K562 (cell line): ENCODE measurements around the gene PM20D1. TPM values are rescaled to one million over a fixed set of nuclear protein-coding genes. Genes with fewer than 3 reads are reported as not detected.

Experiments used
- ATAC-seq: fragments of 200-7000 bp; cut with Tn5 transposase; 3 replicates; pipeline ENCODE4 v1.9.1; 2020; ENCODE audit warnings: moderate library complexity
- BruUV-seq: library from RNA; stranded (reverse); fragments of 400-500 nt; replicated peaks from 2 replicates; lab custom pipeline; 2021; lab: Mats Ljungman, UMichigan
- CTCF ChIA-PET: fragments of 300-600 bp; formaldehyde crosslinking; extraction: SDS; loops from one replicate; lab custom pipeline; 2021; ENCODE audit warnings: low intra/inter-chr PET ratio; lab: Yijun Ruan, JAX
- POLR2A ChIA-PET: fragments of 300-600, 350-650 bp; sonication (Branson Sonifier 250); formaldehyde crosslinking; extraction: SDS; loops from one replicate; lab custom pipeline; 2021; ENCODE audit warnings: antibody characterized with exemption, inconsistent platforms; lab: Yijun Ruan, JAX
- DNase-seq, 4 experiments: peaks; one replicate each; pipeline versions ENCODE4 v3.0.0 to v3.0.0-alpha.2; 2011 to 2018; ENCODE audit warnings: low spot score in 3 of 4, mixed read lengths in 3 of 4; ENCODE audit errors: extremely low read depth in 1 of 4
- FAIRE-seq: peaks from 2 replicates; lab custom pipeline; 2011; peaks lifted over from hg19 to GRCh38; lab: Jason Lieb, UNC
- H2AFZ ChIP-seq: 2 replicates; pipeline ENCODE4 v1.6.0; 2011; ENCODE audit warnings: low read depth, low read length, control low read depth, inconsistent platforms
- H3K27ac ChIP-seq: fragments of 200-600 bp; 3 replicates; pipeline ENCODE4 v1.8.0; 2011; ENCODE audit warnings: low read depth, mild to moderate bottlenecking, control low read depth, inconsistent platforms, low read length, moderate library complexity, mixed read lengths; ENCODE audit errors: extremely low read depth
- H3K27me3 ChIP-seq, 2 experiments: fragments of 300-600 bp in 1 of 2; 2 replicates in 1 of 2; 3 replicates in 1 of 2; pipeline versions ENCODE4 v1.6.0 to v1.8.0; 2011; ENCODE audit warnings: inconsistent platforms in 2 of 2, low read length in 2 of 2, mild to moderate bottlenecking in 1 of 2, mixed read lengths in 1 of 2, moderate library complexity in 1 of 2; ENCODE audit not compliant: control insufficient read depth in 2 of 2, insufficient read depth in 2 of 2
- H3K36me3 ChIP-seq: fragments of 300-600 bp; 3 replicates; pipeline ENCODE4 v1.8.0; 2011; ENCODE audit warnings: mild to moderate bottlenecking, low read length, inconsistent platforms; ENCODE audit not compliant: control insufficient read depth, insufficient read depth
- H3K4me1 ChIP-seq, 2 experiments: fragments of 200-600 bp in 1 of 2; replicated peaks in 1 of 2; 2 replicates in 1 of 2; 3 replicates in 1 of 2; pipeline versions ENCODE4 v1.5.1 to v1.8.0; 2011; ENCODE audit warnings: inconsistent platforms in 2 of 2, low read length in 2 of 2, mild to moderate bottlenecking in 1 of 2, mixed read lengths in 1 of 2, moderate library complexity in 1 of 2; ENCODE audit not compliant: control insufficient read depth in 2 of 2, insufficient read depth in 2 of 2
- H3K4me2 ChIP-seq: 2 replicates; pipeline ENCODE4 v1.6.1; 2011; ENCODE audit warnings: low read length, control low read depth, inconsistent platforms, mixed read lengths; ENCODE audit not compliant: insufficient read depth
- H3K4me3 ChIP-seq: fragments of 200-600 bp; sonication (generic), shearing (Covaris generic); 2 replicates; pipeline ENCODE4 v1.5.1; 2016; ENCODE audit warnings: control low read depth, inconsistent platforms
- H3K79me2 ChIP-seq: fragments of 200-600 bp; 3 replicates; pipeline ENCODE4 v1.8.0; 2011; ENCODE audit warnings: low read length, inconsistent platforms; ENCODE audit not compliant: control insufficient read depth, insufficient read depth
- H3K9ac ChIP-seq, 2 experiments: 2 replicates each; pipeline versions ENCODE4 v1.6.0 to v1.6.1; 2011; ENCODE audit warnings: low read depth in 2 of 2, low read length in 2 of 2, control low read depth in 1 of 2, inconsistent platforms in 1 of 2, mild to moderate bottlenecking in 1 of 2, mixed read lengths in 1 of 2; ENCODE audit not compliant: insufficient read depth in 1 of 2
- H3K9me1 ChIP-seq: one replicate; pipeline ENCODE4 v1.6.0; 2011; ENCODE audit warnings: inconsistent platforms, mild to moderate bottlenecking, low read length, moderate library complexity; ENCODE audit not compliant: control insufficient read depth, insufficient read depth
- H3K9me3 ChIP-seq: replicated peaks from 2 replicates; pipeline ENCODE4 v1.5.1; 2011; ENCODE audit warnings: low read depth, low read length, inconsistent platforms; ENCODE audit not compliant: control insufficient read depth, insufficient read depth
- H4K20me1 ChIP-seq: replicated peaks from 2 replicates; pipeline ENCODE4 v1.6.1; 2011; ENCODE audit warnings: low read length, inconsistent platforms, mixed read lengths; ENCODE audit not compliant: control insufficient read depth, insufficient read depth
- DDX20 ChIP-seq: fragments of 450-650 bp; IDR thresholded peaks from 2 replicates; pipeline ENCODE4 v1.6.1; 2016; ENCODE audit warnings: missing genetic modification characterization, low read depth, mild to moderate bottlenecking, missing compliant biosample characterization, moderate library complexity
- EGR1 ChIP-seq: fragments of 450-650 bp; conservative IDR thresholded peaks from 2 replicates; pipeline ENCODE4 v1.6.1; 2017; ENCODE audit warnings: mild to moderate bottlenecking
- FOSL1 ChIP-seq: fragments of 200-800 bp; sonication (Bioruptor generic); conservative IDR thresholded peaks from 2 replicates; pipeline ENCODE4 v1.6.1; 2016; ENCODE audit warnings: missing genetic modification characterization, missing compliant biosample characterization
- MED1 ChIP-seq: sonication (generic); formaldehyde crosslinking; IDR thresholded peaks from 2 replicates; pipeline ENCODE4 v1.8.1; 2023; ENCODE audit warnings: missing genetic modification reagents, borderline replicate concordance
- PHB ChIP-seq: fragments of 250-450 bp; sonication (Bioruptor Pico); IDR thresholded peaks from 2 replicates; pipeline ENCODE4 v1.5.0; 2021
- THRAP3 ChIP-seq: fragments of 450-650 bp; IDR thresholded peaks from 2 replicates; pipeline ENCODE4 v1.6.1; 2016; ENCODE audit warnings: mild to moderate bottlenecking, inconsistent platforms, borderline replicate concordance
- ZNF584 ChIP-seq: fragments of 200-800 bp; sonication (Bioruptor generic); IDR thresholded peaks from 2 replicates; pipeline ENCODE4 v1.6.1; 2016; ENCODE audit warnings: low read depth, mild to moderate bottlenecking, missing genetic modification characterization, missing compliant biosample characterization
- ZNF740 ChIP-seq, 3 experiments: fragments of 200-800 bp in 1 of 3; sonication (Bioruptor generic) in 1 of 3; sonication (generic) in 1 of 3; formaldehyde crosslinking in 1 of 3; IDR thresholded peaks; 2 replicates each; pipeline versions ENCODE4 v1.6.1 to v1.8.0; 2016 to 2022; ENCODE audit warnings: mild to moderate bottlenecking in 2 of 3, missing compliant biosample characterization in 2 of 3, missing genetic modification characterization in 2 of 3, missing genetic modification reagents in 1 of 3
- WGBS: fragments of 100-300 bp; shearing (Covaris generic); methylation state at CpG from one replicate; pipeline ENCODE4 v1.1.6; 2016; ENCODE audit warnings: low coverage, mixed read lengths; ENCODE audit not compliant: insufficient coverage; ENCODE audit errors: missing lambda C conversion rate; 5-methylcytosine and 5-hydroxymethylcytosine counted together
- in situ Hi-C: fragments of 300-500 bp; cut with MboI; formaldehyde crosslinking; loops from 4 replicates; pipeline ENCODE4 v1.15.0; 2018; ENCODE audit warnings: inconsistent platforms, mixed read lengths
- intact Hi-C: fragments of 100-400 bp; cut with micrococcal nuclease; formaldehyde crosslinking; loops from 2 replicates; pipeline ENCODE4 v1.14.2; 2022
- polyA plus RNA-seq, 8 experiments: library from polyadenylated mRNA; depleted of rRNA in 4 of 8; stranded (reverse) in 5 of 8; unstranded in 3 of 8; fragments of >200 nt; fragmentation: Nextera tagmentation in 2 of 8; fragmentation: Illumina TruSeq in 1 of 8; extraction: Ambion mirVana in 2 of 8; extraction: Trizol in 1 of 8; gene quantifications; 2 replicates each; pipeline versions ENCODE4 v1.2.1 to v1.2.3, GENCODE V29; 2011 to 2014; ENCODE audit warnings: inconsistent platforms in 1 of 8, missing spikeins in 1 of 8
- total RNA-seq, 7 experiments: library from RNA; depleted of rRNA in 6 of 7; stranded (reverse); fragments of >200 nt in 6 of 7; fragmentation: Illumina TruSeq in 2 of 7; extraction: Trizol in 2 of 7; gene quantifications; 2 replicates each; pipeline versions ENCODE4 v1.2.1 to v1.2.3, GENCODE V29; 2011 to 2021; ENCODE audit warnings: low replicate concordance in 1 of 7
- TF ChIP-seq, protein P1 (sequence below): sonication (generic); formaldehyde crosslinking; IDR thresholded peaks from 2 replicates; pipeline ENCODE4 v1.4.0; 2020; ENCODE audit warnings: mild to moderate bottlenecking, missing genetic modification reagents

Gene PM20D1
- total and polyA plus RNA-seq, 9 of the 15 experiments (the other 6 are each of a cell fraction or from before 2014, with no cell fraction given), result not detected

DNA sequence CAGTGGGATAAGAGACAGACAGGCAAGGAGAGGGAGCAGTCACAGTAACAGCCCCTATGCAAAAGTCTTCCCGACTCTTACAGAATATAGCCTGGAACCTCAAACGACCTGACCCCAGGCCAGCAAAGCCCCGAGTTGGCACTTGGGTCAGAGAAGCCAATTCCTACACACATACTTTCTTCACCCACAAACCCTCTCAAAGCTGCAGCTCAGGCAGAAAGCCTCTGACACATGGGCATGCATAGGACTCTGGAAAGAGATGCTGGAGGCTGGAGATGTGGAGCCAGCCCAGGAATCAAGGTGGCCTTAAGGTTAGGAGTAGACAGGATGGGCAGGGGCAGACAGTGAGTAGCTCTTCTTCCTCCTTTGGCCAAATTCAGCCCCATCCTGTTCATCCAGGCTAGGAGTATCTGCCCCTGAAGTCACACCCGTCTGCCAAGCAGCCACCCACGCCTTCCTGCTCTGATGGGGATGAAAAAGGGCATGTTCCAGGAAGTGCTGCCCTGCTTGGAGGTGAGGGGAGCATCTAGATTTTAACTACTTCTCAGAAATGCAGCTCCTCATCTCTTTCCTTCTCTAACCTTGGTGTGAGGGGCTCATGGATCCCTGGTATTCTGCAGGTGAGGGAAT, 44.7 kb downstream of the PM20D1 start:
- no TSS peak for BruUV-seq
- CTCF ChIA-PET, result no interaction called here
- FAIRE-seq (no peak), ATAC-seq (no peak), DNase-seq (no peak)
- no peak overlapping the region for H3K4me3 ChIP-seq
- no peaks in the 10 kb centered on the region for H3K9me3 ChIP-seq
- H3K9ac ChIP-seq, result no peak overlapping the region; a peak in 1 of 4 replicates
- peaks cover 17% of the 10 kb centered on the region; the same call in 2 of the 3 replicates for H3K36me3 ChIP-seq
- peaks cover 3% of the 10 kb centered on the region for H3K9me1 ChIP-seq
- TF ChIP-seq THRAP3 (no peak), EGR1 (peak; percentile 68), MED1 (CRISPR knock-in tag) (no peak)
- H3K27me3 ChIP-seq, result no peaks in the 10 kb centered on the region
- POLR2A ChIA-PET, result interaction anchor here (0.7 to 2.5 kb wide), 6 partner anchors 9 to 206 kb away, joined by 3 to 6 read pairs (median 4); partner anchors contain the start of gene NUCKS1
- no peak overlapping the region for H3K4me2 ChIP-seq
- 50% methylated on average over 5 of the region's 5 CpGs for WGBS
- H2AFZ ChIP-seq, result no peak overlapping the region
- in situ Hi-C loops (no loop called here), intact Hi-C loops (no loop called here)
- H3K27ac ChIP-seq, result no peak overlapping the region
- H4K20me1 ChIP-seq, result peaks cover 22% of the 10 kb centered on the region
- H3K4me1 ChIP-seq, result peaks cover 14 to 20% of the 10 kb centered on the region in 2 experiments; a peak in 4 of 5 replicates
- peaks cover 16% of the 10 kb centered on the region for H3K79me2 ChIP-seq

- no peak for ATAC-seq
- WGBS, result 67% methylated on average over 2 of the region's 2 CpGs
- Histone ChIP-seq H3K79me2 (peaks cover 10% of the 10 kb centered on the region; the same call in 1 of the 3 replicates), H3K9ac (peak overlapping the region in 1 of 2 experiments; percentile 56; a peak in 1 of 4 replicates), H3K9me3 (no peaks in the 10 kb centered on the region), H3K4me3 (no peak overlapping the region), H4K20me1 (peaks cover 19% of the 10 kb centered on the region), H3K9me1 (peaks cover 3% of the 10 kb centered on the region), H3K4me1 (peaks cover 10 to 15% of the 10 kb centered on the region in 2 experiments; a peak in 4 of 5 replicates), H3K27ac (no peak overlapping the region), H2AFZ (no peak overlapping the region), H3K27me3 (no peaks in the 10 kb centered on the region), H3K36me3 (peaks cover 17% of the 10 kb centered on the region; the same call in 2 of the 3 replicates), H3K4me2 (no peak overlapping the region)
- intact Hi-C loops, result no loop called here
- CTCF ChIA-PET, result no interaction called here
- no peak for DNase-seq
- in situ Hi-C loops, result no loop called here
- no TSS peak for BruUV-seq
- FAIRE-seq, result no peak
- POLR2A ChIA-PET, result interaction anchor here (0.6 to 2.5 kb wide), 9 partner anchors 8 to 859 kb away, joined by 3 to 6 read pairs (median 3); partner anchors contain the start of genes NUCKS1 and SLC41A1
- TF ChIP-seq DDX20 (tag) (no peak), PHB (no peak), FOSL1 (tag) (no peak), ZNF584 (no peak), ZNF740 (CRISPR knock-in tag; IDR thresholded peaks at IDR 0.05) (no peak), ZNF740 (tag; IDR thresholded peaks at IDR 0.05) (no peak)
- TF ChIP-seq, protein P1, sequence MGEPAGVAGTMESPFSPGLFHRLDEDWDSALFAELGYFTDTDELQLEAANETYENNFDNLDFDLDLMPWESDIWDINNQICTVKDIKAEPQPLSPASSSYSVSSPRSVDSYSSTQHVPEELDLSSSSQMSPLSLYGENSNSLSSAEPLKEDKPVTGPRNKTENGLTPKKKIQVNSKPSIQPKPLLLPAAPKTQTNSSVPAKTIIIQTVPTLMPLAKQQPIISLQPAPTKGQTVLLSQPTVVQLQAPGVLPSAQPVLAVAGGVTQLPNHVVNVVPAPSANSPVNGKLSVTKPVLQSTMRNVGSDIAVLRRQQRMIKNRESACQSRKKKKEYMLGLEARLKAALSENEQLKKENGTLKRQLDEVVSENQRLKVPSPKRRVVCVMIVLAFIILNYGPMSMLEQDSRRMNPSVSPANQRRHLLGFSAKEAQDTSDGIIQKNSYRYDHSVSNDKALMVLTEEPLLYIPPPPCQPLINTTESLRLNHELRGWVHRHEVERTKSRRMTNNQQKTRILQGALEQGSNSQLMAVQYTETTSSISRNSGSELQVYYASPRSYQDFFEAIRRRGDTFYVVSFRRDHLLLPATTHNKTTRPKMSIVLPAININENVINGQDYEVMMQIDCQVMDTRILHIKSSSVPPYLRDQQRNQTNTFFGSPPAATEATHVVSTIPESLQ, result no peak
These were observed 45.3 kb downstream of the PM20D1 start for GRCh38 chr1:205804605-205805004.
